DOHH2 (cell line): ENCODE results near the gene SLC6A8.

Source experiments
- H3F3A ChIP-seq: fragments of 200-600 bp; sonication (generic), shearing (Covaris generic); 2 replicates; pipeline ENCODE4 v1.6.0; 2016; ENCODE audit warnings: antibody characterized with exemption, mild to moderate bottlenecking; ENCODE audit not compliant: control insufficient read depth, insufficient read depth
- H3K27ac ChIP-seq: fragments of 200-600 bp; sonication (generic); 2 replicates; pipeline ENCODE4 v1.5.1; 2014; ENCODE audit warnings: low read depth, mild to moderate bottlenecking, low read length, moderate library complexity
- H3K27me3 ChIP-seq: fragments of 200-600 bp; sonication (generic); 2 replicates; pipeline ENCODE4 v1.6.1; 2014; ENCODE audit warnings: mild to moderate bottlenecking, low read length, mixed read lengths; ENCODE audit not compliant: control insufficient read depth
- H3K36me3 ChIP-seq: fragments of 200-600 bp; sonication (generic); 2 replicates; pipeline ENCODE4 v1.6.1; 2014; ENCODE audit warnings: mild to moderate bottlenecking, low read length, moderate library complexity, mixed read lengths; ENCODE audit not compliant: control insufficient read depth
- H3K4me1 ChIP-seq: fragments of 200-600 bp; sonication (generic); 2 replicates; pipeline ENCODE4 v1.6.1; 2014; ENCODE audit warnings: mild to moderate bottlenecking, low read length, mixed read lengths; ENCODE audit not compliant: control insufficient read depth
- H3K4me2 ChIP-seq: fragments of 200-600 bp; sonication (generic); 2 replicates; pipeline ENCODE4 v1.6.0; 2014; ENCODE audit warnings: mild to moderate bottlenecking, low read length, moderate library complexity
- H3K4me3 ChIP-seq: fragments of 200-600 bp; sonication (generic); 2 replicates; pipeline ENCODE4 v1.5.1; 2014; ENCODE audit warnings: mild to moderate bottlenecking, low read length, mixed read lengths
- H3K79me2 ChIP-seq: fragments of 200-600 bp; sonication (generic); 2 replicates; pipeline ENCODE4 v1.6.1; 2014; ENCODE audit warnings: mild to moderate bottlenecking, low read length, mixed read lengths; ENCODE audit not compliant: control insufficient read depth
- H3K9me2 ChIP-seq: fragments of 200-600 bp; sonication (generic); replicated peaks from 2 replicates; pipeline ENCODE4 v1.6.1; 2014; ENCODE audit warnings: mild to moderate bottlenecking, low read length, mixed read lengths; ENCODE audit not compliant: control insufficient read depth
- H3K9me3 ChIP-seq: fragments of 200-600 bp; sonication (generic); 2 replicates; pipeline ENCODE4 v1.6.1; 2014; ENCODE audit warnings: antibody characterized with exemption, low read length, mixed read lengths; ENCODE audit not compliant: control insufficient read depth, insufficient read depth
- H4K20me1 ChIP-seq: fragments of 200-600 bp; sonication (generic); 2 replicates; pipeline ENCODE4 v1.6.0; 2014; ENCODE audit warnings: low read depth, mild to moderate bottlenecking, antibody characterized with exemption, low read length, moderate library complexity; ENCODE audit not compliant: control insufficient read depth, insufficient read depth
- CTCF ChIP-seq: fragments of 200-600 bp; sonication (generic); IDR thresholded peaks from one replicate; pipeline ENCODE4 v1.5.1; 2014; ENCODE audit warnings: antibody characterized with exemption, mild to moderate bottlenecking, low read depth, low read length; ENCODE audit not compliant: poor library complexity, severe bottlenecking
- EZH2phosphoT487 ChIP-seq: fragments of 200-600 bp; sonication (generic); IDR thresholded peaks from 2 replicates; pipeline ENCODE4 v1.6.1; 2017; ENCODE audit warnings: borderline replicate concordance, mild to moderate bottlenecking, antibody characterized with exemption, low read length, moderate library complexity, mixed read lengths

Gene SLC6A8

GRCh38 chrX:153709726-153710674 lies 22.3 kb downstream of the SLC6A8 start:
- Histone ChIP-seq H3K36me3 (peaks cover 6% of the 10 kb centered on the region), H3K4me1 (no peaks in the 10 kb centered on the region), H3K79me2 (no peaks in the 10 kb centered on the region), H3K27ac (no peak overlapping the region), H3K9me3 (no peaks in the 10 kb centered on the region), H4K20me1 (no peaks in the 10 kb centered on the region), H3K27me3 (no peaks in the 10 kb centered on the region), H3F3A (no peaks in the 10 kb centered on the region), H3K4me3 (no peak overlapping the region), H3K4me2 (no peak overlapping the region), H3K9me2 (no peaks in the 10 kb centered on the region)
- no peak for TF ChIP-seq EZH2phosphoT487
- TF ChIP-seq CTCF: no peak

- Histone ChIP-seq H3K79me2 (no peaks in the 10 kb centered on the region), H3F3A (no peaks in the 10 kb centered on the region), H3K4me1 (no peaks in the 10 kb centered on the region), H4K20me1 (no peaks in the 10 kb centered on the region), H3K9me2 (no peaks in the 10 kb centered on the region), H3K4me3 (no peak overlapping the region), H3K4me2 (no peak overlapping the region), H3K27me3 (no peaks in the 10 kb centered on the region), H3K27ac (no peak overlapping the region), H3K36me3 (peaks cover 22% of the 10 kb centered on the region), H3K9me3 (no peaks in the 10 kb centered on the region)
- TF ChIP-seq CTCF: no peak
- no peak for TF ChIP-seq EZH2phosphoT487
These were observed 26.5 kb downstream of the SLC6A8 start for GRCh38 chrX:153714256-153714655.

- Histone ChIP-seq H3K27me3 (no peaks in the 10 kb centered on the region), H3K27ac (no peak overlapping the region), H4K20me1 (no peaks in the 10 kb centered on the region; the same call in 1 of the 2 replicates), H3K9me3 (no peaks in the 10 kb centered on the region), H3K4me2 (no peak overlapping the region), H3K9me2 (no peaks in the 10 kb centered on the region), H3K4me1 (peaks cover 3% of the 10 kb centered on the region), H3F3A (no peaks in the 10 kb centered on the region), H3K79me2 (peaks cover 8% of the 10 kb centered on the region), H3K4me3 (no peak overlapping the region), H3K36me3 (peaks cover 43% of the 10 kb centered on the region)
- no peak for TF ChIP-seq EZH2phosphoT487
- TF ChIP-seq CTCF: no peak
These were observed 29.7 kb downstream of the SLC6A8 start for GRCh38 chrX:153717445-153717844.
